Activated CD8-positive, alpha-beta memory T cell treated with anti-CD3 and anti-CD28 coated beads for 24 hours (primary cell): Measurements from ENCODE around the gene PHKA2.

ENCODE experiments used
- DNase-seq: peaks from one replicate; pipeline ENCODE4 v3.0.0-alpha.2; 2020

The PHKA2 gene

DNA sequence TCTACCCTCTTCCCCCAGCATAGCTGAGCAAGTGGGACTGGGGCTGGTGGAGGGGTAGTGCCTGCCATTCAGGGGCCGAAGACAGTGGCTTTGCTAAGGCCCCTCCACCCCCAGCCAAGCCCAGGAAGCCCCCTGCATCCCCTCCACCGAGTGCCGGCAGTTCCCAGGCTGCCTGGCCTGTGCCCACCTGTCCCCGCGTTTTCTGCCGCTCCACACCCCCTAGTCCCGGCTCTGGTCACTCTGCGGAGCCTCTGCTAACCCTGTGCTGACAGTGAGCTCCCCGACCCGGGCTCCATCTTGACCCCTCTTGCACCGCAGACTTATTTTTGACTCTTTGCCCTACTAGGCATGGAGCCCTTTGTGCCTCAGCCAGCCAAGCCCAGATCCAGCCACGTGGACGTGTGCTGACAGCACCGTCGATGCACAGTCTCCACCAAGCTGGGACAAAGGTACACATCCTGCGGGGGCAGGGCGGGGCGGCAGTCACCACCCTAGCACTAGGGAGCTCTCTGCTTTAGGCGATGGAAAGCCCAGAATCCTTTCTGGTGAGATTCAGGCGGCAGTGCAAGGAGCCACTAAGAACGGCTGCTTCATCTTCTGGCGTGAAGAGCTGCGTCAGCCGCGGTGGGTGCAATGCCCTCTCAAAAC, 96.6 kb downstream of the PHKA2 start:
- DNase-seq = no peak

DNA sequence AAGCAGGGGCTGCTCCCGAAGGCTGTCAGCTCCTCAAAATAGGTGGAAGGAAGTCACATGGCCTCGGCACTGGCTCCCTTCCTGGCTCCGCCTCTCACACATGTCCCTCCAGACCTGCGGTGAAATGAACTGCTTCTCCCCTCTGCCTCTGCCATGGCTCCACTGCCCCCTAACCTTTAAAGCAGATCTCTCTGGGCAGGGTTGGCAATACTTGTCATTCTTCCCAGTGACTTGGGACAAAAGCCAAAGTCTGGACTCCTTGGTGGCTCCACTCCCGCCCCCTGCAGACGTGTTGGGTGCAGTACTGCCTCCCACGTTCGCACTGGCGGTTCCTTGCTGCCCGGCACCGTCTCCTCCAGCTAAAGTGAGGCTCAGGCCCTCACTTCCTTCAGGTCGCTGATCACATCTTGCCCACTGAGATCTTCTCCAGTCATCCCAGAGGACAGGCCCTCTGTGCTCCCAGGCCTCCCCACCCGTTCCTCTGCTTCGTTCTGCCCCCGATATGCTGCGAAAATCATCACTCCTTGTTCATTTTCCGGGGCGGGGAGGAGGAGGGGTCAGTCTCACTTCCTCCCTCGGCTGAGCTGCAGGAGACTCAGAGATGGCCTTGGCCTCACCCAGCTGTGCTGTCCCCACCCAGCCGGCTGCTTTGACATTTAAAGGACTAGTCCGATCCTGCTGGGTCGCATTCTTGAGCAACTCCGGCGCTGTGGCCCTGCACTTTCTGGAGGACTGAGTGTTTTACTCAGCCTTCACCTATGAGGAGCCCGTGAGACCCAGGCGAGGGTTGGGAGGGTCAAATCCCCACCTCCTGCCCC, 97.4 kb downstream of the PHKA2 start:
- peak; percentile 77 for DNase-seq

DNA sequence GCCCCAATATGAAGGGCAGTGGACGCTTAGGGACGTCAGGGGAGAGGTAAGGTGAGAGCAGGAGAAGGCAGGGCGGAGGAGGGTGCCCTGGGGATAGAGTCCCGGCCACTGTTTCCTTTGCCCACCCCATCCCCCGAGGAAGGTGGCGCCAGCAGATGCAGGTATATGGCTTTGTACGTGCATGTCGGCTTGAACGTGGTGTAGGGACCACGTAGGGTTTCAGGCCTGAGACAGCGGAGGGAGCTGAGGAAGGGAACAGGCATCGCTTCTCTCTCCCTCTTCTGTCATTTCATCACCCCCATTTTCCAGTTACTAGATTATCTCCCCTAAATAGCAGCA, 97.9 kb downstream of the PHKA2 start:
- peak; percentile 70 for DNase-seq

DNA sequence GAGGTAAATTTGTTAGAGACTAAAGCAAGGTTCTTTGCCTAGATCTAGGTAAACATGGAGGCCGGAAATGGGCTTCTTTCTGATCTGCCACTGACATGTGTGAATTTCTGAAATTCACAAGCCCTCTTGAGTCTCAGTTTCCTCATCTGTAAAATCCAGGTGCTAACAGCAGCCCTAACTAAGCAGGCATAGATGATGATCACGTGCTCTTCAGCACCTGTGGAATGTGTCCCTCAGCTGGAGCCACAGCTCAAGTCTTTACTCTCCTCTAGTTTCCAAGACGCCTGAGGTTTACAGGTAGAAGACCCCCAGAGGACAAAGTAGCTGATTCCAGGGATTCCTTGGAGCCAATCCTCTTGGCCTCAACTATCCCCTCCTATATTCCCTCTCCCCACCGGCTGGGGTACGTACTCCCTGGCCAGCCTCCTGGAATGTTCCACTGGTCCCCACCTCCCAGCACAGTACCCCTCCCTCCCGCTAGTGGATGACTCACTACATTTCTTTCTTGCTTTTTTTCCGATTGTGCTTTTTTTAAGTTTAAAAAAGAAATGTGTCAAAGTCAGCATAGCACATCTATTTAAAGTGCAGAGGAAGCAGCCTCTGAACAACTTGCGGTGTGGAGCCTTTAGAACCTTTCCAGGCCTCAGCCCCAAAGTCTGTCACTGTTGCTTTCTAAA, 98.4 kb downstream of the PHKA2 start:
- peak; percentile 62 for DNase-seq

DNA sequence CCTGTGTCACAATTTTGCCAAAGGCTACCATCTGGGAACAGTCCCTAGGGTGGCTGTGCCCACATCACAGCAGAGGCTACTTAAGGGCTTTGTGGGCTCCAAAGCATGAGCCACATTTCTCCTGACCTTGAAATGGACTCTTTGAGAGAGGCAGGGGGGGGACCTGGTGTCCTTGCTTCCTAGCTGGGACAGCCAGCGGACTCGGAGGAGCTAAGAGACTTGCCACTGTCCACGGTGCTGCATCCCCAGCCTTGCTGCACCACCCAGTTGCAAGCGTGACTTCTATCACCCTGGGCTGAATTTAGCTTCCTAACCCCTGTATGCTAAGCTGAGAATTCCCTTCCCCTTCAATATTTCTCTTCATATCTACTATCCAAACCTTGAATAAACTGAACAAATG, 99.0 kb downstream of the PHKA2 start:
- no peak for DNase-seq

DNA sequence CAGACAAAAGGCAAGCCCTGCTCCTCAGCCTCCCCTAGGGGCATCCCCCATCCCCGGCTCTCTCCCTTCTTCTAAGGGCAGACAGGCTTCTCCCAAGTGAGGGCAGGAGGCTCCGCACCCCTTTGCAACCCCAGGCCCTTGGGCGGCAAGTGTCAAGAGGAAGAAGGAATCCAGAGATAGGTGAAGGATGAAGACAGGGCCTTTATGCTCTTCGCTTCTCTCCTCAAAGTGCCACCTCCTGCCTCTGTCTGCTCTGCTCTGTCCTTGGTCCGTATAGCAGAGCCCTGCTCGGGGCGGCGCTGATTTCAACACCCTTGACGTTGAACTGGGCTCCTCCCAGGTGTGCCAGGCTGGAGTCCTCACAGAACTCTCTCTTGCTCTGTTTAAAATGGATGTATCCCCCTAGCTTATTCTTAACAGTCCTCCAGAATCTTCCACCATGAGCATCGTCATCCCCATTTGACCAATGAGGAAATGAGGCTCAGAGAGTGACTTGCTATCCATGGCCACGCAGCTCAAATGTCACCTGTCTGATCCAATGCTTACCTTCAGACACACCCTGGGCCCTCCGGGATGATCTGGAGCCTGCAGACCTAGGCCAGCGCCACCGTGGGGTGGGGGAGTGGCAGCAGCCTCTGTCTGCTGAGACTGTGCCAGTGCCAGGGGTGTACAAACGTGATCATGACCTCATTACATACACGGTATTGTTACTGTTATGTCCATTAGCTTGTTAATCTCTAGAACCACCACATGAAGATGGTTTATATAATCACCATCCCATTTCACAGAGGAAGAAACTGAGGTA, 99.8 kb downstream of the PHKA2 start:
- DNase-seq = no peak

DNA sequence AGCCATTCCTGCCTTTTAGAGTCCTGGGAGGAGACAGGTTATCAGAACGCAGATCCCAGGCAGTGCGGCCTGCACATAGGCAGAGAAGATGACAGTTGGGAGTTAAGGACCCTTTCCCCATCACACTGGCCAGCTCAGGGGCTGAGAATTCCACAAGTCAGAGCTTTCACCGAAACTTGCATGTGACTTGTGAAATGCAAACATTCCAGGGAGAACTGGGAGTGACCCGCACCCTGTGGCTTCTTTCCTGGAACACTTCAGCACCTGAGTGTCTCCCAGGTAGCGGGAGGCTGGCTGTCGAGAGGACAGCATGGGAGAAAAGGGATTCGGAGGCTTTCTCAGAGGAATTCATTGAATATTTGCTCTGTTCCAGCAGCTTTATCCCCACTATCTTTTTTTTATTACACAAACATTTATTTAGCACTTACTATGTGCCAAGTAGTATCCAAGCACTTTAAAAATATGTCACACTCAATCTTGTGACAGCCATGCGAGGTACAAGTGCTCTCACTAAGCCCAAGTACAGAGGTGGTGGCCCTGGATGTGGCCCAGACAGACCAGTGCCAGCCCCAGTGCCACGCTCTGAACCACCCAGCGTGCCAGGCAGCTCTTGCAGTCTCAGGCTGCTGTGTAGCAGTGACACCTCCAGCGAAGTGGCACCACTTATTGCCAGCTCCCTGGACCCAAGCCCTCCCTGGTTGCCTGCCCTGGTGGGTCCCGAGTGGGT, 100.5 kb downstream of the PHKA2 start:
- DNase-seq = no peak

DNA sequence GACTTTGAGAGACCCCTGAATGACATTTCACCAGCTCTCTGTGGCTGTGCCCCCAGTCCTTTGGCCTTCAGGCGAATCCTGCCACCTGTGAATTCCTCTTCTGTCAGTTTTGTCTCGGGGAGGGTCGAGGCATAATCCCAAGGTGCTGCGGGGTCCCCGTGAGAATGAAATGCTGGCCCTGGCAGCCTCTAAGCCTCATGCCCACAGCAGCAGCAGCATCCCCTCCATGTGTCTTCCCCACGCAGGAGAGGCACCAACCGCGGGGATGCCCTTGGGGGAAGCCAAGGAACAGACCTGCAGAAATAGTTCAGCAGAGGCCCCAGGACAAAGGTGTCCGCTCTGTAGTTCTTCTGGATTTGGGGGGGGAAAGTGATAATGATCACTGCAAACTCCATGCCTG, 104.8 kb downstream of the PHKA2 start:
- DNase-seq = no peak

DNA sequence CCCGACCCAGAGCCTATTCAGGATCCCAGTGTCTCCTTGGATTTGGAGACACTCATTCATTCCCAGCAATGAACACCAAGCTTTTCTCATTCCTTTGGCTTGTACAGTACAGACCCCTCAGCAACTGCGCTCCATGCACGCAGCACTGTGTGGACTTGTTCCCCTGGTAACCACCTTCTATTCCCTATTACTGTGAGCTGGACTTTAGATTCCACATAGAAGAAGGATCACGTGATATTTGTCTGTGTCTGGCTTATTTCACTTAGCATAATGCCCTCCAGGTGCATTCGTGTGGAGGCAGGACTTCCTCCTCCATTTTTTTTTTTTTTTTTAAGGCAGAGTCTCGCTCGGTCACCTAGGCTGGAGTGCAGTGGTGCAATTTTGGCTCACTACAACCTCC, 106.4 kb downstream of the PHKA2 start:
- DNase-seq = no peak

DNA sequence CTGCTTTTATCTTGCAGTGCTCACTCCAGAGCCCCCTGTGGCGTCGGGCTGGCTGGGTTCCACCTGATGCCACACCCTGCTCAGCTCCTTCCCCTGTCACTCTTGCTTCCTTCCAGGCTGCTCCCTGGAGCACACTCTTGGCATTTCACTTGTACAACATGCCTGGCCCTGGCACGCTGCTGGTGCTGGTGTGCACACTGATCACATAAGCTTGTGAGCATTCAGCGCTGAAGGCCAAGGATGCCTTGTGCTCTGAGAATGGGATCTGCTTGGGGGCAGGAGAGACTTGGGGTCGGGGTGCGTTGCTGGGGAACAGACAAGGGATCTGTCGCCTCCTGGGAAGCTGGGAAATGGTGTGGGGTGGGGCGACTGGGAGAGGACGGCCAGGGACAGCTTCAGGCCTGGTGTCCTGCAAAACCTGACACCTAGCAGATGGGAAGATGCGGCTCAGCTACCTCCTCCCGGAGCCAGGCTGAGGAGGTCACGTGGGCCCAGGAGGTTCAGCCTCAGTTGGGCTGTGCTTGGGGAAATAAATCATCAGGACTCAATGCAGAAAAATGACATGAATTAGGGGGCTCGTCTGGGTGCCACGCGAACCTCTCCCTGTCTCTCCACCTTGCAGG, 108.5 kb downstream of the PHKA2 start:
- no peak for DNase-seq

DNA sequence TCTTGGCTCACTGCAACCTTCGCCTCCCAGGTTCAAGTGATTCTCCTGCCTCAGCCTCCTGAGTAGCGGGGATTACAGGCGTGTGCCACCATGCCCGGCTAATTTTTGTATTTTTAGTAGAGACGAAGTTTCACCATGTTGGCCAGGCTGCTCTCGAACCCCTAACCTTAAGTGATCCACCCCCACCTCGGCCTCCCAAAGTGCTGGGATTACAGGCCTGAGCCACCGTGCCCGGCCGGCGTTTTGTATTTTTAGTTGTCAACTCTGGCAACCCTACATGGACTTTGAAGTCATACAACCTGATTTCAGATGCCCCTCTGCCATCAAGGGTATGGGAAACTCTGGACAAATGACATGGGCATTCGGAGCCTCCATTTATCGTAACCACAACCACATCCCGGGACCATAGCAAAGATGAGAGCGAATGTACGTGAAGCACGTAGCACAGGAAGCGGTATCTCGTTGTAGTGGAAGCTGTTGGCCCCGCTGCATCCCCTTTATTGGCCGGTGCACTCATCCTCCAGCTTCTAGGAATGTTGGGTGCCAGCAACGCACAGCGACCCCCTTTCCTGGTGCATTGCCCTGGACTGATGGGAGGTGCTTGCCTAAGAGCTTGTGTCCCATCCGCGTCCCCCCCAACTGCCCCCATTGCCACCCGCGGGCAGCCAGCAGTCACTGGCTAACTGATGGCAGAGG, 109.2 kb downstream of the PHKA2 start:
- DNase-seq = no peak

DNA sequence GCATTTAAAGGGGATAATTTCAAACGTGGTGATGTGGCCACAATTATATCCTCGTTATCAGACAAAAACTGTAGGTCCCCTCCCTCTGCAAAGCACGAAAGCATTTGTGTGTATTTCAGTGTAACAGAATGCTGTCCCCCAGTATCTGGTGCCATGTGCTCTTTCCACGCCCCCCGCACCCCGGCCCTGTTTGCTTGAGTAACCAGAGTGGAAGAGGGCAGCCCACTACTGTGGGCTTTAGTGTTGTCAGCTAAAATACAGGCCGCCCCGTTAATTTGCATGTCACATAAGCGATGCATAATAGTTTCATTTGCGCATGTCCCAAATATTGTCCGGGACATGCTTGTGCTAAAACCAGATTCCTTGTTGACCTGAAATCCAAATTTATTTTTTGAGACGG, 110.1 kb downstream of the PHKA2 start:
- DNase-seq = no peak

DNA sequence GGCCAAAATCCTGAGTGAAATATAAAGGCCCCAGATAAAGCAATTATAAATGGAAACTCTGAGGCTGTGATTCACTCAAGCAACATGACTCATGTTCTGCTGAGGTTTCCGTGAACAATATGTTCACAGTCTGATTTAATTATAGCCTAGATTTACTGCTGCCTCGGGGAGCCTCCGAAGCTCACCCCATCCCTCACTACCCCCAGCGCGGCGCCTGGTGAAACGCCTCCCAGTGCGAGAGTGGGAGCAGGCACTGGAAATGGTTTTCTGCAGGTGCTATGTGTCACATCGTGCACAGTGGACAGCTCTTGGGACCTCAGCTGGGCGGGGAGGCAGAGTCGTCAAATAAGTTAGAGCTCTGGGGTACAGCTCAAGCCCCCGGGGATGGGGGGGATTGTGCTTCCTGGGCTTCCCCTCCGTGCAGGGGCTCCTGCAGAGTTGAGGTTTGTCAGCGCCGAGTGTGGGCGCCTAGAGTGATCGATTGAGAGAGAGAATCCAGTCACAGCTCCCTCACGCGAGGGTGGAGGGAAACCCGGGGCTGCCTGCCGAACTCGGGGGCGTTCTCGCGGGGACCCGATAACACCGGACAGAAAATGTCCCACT, 110.6 kb downstream of the PHKA2 start:
- DNase-seq = peak; percentile 63

DNA sequence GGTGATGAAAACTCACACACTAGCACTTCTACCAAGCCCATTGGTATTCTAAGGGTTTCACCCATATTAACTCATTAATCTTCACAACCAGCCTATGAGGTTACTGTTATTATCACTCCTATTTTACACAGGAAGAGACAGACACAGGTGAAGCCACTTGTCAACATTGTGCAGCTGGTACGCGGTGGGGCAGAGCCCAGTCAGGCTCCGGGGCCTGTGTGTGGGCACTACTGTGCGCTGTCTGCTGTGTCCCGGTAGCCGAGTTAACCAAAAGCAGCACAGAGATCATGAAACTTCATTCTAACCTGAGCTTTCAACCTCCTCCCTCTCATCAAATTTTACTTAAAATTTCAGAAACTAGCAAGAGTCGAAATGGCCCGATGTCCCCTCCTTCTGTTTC, 111.3 kb downstream of the PHKA2 start:
- no peak for DNase-seq

DNA sequence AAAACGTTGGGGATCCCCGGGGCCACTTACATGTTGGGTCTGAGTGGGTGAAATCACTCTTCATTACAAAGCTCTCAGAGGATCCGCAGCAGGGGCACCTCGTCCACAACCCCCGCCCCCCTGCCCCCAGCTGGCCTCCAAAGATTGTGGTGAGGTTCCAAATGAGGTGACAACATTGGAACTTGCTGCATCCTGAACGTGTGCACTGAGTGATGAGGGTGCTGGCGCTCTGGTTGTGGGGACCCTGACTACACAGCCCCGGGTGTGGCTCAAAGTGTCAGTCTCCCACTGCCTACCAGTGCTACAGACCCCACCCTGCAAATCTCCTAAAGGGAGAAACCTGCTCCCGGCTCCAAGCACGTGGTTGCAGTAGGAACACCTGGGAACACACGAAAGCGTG, 111.9 kb downstream of the PHKA2 start:
- DNase-seq = no peak

DNA sequence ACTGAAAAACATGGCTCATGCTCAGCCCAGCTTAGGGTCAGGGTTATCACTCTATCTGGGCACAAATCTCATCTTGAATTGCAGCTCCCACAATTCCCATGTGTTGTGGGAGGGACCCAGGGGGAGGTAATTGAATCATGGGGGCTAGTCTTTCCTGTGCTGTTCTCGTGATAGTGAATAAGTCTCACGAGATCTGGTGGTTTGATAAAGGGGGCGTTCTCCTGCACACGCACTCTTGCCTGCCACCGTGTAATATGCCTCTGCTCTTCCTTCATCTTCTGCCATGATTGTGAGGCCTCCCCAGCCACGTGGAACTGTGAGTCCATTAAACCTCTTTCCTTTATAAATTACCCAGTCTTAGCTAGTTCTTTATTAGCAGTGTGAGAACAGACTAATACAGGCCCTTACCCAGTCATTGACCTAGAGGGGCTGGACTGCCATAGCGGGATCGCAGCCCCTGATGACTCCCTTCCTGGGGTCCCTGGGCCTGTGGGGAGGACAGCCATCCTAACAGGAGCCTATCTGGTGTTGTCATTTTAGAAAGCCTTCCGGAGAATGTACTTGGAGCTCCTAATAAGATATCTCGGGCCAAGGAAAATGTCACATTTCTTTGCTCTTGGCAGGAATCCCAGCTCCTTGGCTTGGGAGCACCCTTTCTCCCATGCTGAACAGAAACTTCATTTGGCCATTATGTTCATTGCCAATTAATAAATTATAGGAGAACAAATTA, 112.6 kb downstream of the PHKA2 start:
- no peak for DNase-seq

DNA sequence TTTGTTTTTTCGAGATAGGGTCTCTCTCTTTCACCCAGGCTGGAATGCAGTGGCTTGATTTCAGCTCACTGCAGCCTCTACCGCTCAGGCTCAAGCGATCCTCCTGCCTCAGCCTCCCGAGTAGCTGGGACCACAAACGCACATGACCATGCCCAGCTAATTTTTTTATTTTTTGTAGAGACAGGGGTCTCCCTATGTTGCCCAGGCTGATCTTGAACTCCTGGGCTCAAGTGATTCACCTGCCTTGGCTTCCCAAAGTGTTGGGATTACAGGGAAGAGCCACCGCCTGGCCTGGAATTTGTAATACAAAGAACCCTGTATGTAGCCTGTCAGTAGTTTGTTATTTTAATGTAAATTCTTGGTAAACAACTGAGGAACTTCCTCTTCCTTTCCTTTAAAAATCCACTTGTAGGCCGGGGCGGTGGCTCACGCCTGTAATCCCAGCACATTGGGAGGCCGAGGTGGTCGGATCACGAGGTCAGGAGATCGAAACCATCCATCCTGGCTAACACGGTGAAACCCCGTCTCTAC, 119.5 kb downstream of the PHKA2 start:
- no peak for DNase-seq

DNA sequence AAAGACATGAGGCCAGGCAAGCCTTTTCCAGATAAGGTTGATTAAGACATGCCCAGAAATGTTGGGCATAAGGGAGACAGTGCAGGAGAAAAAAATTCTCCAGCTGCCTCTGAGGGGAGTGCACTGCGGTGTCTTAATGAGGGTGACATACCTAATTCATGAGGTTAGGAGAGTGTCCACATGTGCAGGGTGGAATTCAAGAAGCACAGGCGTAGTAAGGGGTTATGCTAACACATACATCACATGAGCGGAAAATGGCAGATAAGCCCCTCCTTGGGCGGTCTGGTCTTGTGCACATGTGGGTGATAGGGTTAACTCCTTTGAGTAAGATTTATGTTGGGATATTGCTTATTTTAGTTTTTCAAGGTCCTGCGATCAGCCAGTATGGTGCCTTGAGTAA, 122.4 kb downstream of the PHKA2 start:
- DNase-seq = no peak

DNA sequence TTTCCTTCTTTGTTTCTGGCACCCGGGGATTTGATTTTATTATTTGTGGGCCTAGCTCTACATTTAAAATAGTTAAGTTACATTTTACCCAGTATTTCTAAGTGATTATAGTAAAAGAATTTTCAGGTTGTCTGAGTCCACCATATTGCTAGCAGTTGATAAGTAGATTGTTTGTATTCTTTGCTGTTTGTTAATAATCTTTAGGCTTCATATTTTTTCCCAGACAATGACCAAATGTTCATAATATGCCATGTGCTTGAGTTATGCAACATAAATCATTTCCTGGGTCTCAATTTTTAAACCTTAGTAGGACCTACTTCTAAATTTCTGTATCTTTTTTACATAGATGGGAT, 127.3 kb downstream of the PHKA2 start:
- no peak for DNase-seq

DNA sequence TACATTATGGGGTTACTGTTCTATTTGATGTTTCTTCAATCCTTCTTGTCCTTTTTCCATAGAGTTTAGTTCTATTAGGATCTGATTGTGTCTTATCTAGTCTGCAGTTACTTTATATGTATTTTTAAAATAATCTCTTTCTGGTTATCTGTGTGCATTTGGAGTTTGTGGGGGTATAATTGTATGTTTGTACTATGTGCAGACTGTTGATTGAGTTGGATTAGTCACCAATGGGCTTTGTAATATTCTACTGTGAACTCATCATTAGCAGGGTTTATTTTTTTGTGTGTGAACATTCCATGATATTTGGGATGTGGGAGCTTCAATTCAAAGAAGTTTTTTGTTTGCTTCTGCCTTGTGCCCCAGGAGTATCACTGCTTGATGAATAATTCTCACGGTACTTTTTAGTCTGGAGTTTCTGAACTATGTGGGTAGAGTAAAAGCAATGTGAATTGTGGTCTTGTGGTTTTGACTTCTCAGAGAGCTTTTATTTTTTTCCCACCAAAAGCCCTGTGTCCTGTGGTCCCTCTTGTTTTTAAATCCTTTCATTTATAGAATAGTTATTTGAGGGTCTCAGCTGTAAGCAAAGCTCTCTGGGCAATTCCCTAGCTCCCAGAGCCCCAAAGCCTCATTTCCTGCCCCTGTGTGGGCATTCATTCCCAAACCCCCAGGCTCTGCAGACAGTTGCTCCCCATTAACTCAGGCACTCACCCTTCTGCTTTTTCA, 127.8 kb downstream of the PHKA2 start:
- no peak for DNase-seq
